ENCODE data around the gene ABCA7. TPM values are rescaled to one million over a fixed set of nuclear protein-coding genes. Genes with fewer than 3 reads are reported as not detected.
A peak's percentile ranks its signal among the peaks of the same experiment; 100 is the strongest.

The ABCA7 gene
- total and polyA plus RNA-seq, 2 of the 13 experiments (the other 11 are each of a cell fraction or from before 2014, with no cell fraction given), result 4.4 to 32.4 TPM

DNA sequence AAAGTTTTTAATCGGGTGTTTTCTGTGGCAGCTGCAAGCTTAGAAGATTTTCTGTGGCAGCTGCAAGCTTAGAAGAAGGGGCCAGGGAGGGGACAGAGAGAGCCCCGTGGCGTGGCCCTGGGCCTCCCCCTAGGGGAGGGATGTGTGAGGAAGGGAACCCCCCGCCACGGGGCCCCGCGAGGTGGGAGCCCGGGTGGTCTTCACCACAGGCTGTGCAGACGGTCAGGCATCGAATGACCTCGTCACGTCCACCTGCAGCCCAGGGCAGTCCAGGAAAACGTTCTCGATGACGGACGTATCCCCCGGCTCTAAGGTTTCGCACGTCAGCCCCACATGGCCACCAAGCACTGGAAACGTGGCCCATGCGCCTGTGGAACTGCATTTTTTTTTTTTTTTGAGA, 46.7 kb downstream of the ABCA7 start:
- ChIA-PET CTCF (ENCODE audit: low intra/inter-chr PET ratio, low total read pairs) (no interaction called here), POLR2A (interaction anchor here (1.0 to 1.8 kb wide), 4 partner anchors 11 to 21 kb away, joined by 3 to 6 read pairs (median 3); partner anchors contain the start of gene ARHGAP45)
- Histone ChIP-seq H4K20me1 (ENCODE audit: insufficient read depth, low read length) (no peaks in the 10 kb centered on the region), H3K36me3 (replicated peaks in 1 of 2; ENCODE audit: control insufficient read depth in 1 of 2, insufficient read depth in 2 of 2, low read length in 2 of 2) (peaks cover 15 to 29% of the 10 kb centered on the region in 2 experiments), H3K4me1 (ENCODE audit: insufficient read depth, low read length) (no peaks in the 10 kb centered on the region), H3K9me3 (ENCODE audit: low read length) (no peaks in the 10 kb centered on the region), H3K79me2 (ENCODE audit: insufficient read depth, low read length) (no peaks in the 10 kb centered on the region), H3K4me2 (ENCODE audit: low read depth, low read length) (no peak overlapping the region), H3K27ac (ENCODE audit: extremely low read length, insufficient read depth, low read length) (no peak overlapping the region), H3K9ac (ENCODE audit: insufficient read depth, low read depth, low read length) (no peak overlapping the region), H2AFZ (ENCODE audit: low read length) (no peak overlapping the region), H3K4me3 (replicated peaks in 1 of 3; ENCODE audit: insufficient read depth in 1 of 3, low read depth in 2 of 3, low read length in 3 of 3) (no peak overlapping the region), H3K27me3 (ENCODE audit: control insufficient read depth in 1 of 2, insufficient read depth in 2 of 2, low read length in 2 of 2) (no peaks in the 10 kb centered on the region)
- 94% methylated on average over 21 of the region's 21 CpGs for WGBS (ENCODE audit: low lambda C conversion rate)
- TF ChIP-seq ZBTB38 (CRISPR knock-in tag; IDR thresholded peaks at IDR 0.05) (peak; percentile 62; the same call in 1 of the 2 replicates), ZSCAN25 (CRISPR knock-in tag; IDR thresholded peaks at IDR 0.05) (no peak)
- TF ChIP-seq, protein P1, sequence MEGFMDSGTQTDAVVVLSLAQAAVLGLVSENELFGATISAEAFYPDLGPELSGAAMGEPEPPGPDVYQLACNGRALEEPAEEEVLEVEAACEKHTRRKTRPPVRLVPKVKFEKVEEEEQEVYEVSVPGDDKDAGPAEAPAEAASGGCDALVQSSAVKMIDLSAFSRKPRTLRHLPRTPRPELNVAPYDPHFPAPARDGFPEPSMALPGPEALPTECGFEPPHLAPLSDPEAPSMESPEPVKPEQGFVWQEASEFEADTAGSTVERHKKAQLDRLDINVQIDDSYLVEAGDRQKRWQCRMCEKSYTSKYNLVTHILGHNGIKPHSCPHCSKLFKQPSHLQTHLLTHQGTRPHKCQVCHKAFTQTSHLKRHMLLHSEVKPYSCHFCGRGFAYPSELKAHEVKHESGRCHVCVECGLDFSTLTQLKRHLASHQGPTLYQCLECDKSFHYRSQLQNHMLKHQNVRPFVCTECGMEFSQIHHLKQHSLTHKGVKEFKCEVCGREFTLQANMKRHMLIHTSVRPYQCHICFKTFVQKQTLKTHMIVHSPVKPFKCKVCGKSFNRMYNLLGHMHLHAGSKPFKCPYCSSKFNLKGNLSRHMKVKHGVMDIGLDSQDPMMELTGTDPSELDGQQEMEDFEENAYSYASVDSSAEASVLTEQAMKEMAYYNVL (CRISPR knock-in tag; IDR thresholded peaks at IDR 0.05; ENCODE audit: borderline replicate concordance), result no peak
- TF ChIP-seq, protein P2, sequence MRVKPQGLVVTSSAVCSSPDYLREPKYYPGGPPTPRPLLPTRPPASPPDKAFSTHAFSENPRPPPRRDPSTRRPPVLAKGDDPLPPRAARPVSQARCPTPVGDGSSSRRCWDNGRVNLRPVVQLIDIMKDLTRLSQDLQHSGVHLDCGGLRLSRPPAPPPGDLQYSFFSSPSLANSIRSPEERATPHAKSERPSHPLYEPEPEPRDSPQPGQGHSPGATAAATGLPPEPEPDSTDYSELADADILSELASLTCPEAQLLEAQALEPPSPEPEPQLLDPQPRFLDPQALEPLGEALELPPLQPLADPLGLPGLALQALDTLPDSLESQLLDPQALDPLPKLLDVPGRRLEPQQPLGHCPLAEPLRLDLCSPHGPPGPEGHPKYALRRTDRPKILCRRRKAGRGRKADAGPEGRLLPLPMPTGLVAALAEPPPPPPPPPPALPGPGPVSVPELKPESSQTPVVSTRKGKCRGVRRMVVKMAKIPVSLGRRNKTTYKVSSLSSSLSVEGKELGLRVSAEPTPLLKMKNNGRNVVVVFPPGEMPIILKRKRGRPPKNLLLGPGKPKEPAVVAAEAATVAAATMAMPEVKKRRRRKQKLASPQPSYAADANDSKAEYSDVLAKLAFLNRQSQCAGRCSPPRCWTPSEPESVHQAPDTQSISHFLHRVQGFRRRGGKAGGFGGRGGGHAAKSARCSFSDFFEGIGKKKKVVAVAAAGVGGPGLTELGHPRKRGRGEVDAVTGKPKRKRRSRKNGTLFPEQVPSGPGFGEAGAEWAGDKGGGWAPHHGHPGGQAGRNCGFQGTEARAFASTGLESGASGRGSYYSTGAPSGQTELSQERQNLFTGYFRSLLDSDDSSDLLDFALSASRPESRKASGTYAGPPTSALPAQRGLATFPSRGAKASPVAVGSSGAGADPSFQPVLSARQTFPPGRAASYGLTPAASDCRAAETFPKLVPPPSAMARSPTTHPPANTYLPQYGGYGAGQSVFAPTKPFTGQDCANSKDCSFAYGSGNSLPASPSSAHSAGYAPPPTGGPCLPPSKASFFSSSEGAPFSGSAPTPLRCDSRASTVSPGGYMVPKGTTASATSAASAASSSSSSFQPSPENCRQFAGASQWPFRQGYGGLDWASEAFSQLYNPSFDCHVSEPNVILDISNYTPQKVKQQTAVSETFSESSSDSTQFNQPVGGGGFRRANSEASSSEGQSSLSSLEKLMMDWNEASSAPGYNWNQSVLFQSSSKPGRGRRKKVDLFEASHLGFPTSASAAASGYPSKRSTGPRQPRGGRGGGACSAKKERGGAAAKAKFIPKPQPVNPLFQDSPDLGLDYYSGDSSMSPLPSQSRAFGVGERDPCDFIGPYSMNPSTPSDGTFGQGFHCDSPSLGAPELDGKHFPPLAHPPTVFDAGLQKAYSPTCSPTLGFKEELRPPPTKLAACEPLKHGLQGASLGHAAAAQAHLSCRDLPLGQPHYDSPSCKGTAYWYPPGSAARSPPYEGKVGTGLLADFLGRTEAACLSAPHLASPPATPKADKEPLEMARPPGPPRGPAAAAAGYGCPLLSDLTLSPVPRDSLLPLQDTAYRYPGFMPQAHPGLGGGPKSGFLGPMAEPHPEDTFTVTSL (CRISPR knock-in tag; IDR thresholded peaks at IDR 0.05; ENCODE audit: borderline replicate concordance), result no peak
- ATAC-seq, result no peak
- no peak for FAIRE-seq
- intact Hi-C loops (cut with micrococcal nuclease; ENCODE audit: unreplicated experiment), result no loop called here
- no peak for DNase-seq (ENCODE audit: low spot score)
- in situ Hi-C loops (cut with HindIII; ENCODE audit: extremely low pct_ligation_motif_present, low pct_unique_long_range_greater_than_20kb), result no loop called here
- BruUV-seq (replicated peaks), result no TSS peak

Measured in HepG2 (cell line).